ENCODE measurements around the gene ATP2B2.

The ATP2B2 gene

DNA sequence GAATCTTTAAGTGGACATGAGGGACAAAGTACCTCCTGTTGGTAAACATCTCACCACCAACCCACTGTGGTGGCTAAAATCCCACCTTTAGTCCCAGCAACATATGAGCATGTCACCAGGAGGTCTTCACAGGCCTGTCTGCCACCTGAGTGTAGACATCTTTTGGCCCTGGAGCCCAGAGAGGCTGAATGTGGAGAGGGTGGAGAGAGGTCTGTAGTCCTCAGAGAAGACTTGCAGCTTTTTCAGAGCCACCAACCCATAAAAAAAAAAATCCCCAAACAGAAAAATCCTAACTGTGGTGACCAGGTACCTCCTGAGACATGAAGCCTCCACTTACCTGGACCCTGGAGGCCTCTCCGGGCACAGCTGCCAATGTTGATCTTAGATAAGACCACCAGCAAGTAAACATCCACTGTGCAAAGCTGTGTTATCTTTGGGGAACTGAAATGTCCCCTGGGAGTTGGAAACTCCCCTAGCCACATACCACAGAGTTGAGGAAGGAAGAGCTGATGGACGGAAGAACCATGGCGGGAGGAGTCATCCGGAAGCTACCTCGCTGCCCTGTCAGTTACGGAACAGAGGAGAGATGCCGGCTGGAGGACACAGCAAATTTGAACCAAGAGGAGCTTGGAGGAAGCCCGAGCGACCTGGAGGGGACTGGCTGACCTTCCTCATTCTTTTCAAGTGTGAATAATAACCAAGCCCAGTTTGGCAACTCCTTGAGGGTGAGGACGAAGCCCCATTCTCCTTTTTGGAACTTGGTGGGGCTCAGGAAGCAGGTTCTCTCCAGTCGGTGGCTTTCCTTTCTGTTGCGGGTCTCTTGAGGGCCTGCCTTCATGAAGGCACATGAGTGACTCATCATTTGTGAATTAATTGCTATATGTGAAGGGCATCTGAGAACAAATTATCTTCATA lies 212.6 kb downstream of the ATP2B2 start, which contains the start of gene GHRL:
GHRL (minus strand) TSS at position 443 of the 915 bp plus-strand sequence. CDS start 2,767 bp downstream, outside the sequence.
- in situ Hi-C loops (cut with MboI; ENCODE audit: low pct_unique_long_range_greater_than_20kb, low sequenced_read_pairs, unreplicated experiment) = no loop called here
- TF ChIP-seq, protein P1, sequence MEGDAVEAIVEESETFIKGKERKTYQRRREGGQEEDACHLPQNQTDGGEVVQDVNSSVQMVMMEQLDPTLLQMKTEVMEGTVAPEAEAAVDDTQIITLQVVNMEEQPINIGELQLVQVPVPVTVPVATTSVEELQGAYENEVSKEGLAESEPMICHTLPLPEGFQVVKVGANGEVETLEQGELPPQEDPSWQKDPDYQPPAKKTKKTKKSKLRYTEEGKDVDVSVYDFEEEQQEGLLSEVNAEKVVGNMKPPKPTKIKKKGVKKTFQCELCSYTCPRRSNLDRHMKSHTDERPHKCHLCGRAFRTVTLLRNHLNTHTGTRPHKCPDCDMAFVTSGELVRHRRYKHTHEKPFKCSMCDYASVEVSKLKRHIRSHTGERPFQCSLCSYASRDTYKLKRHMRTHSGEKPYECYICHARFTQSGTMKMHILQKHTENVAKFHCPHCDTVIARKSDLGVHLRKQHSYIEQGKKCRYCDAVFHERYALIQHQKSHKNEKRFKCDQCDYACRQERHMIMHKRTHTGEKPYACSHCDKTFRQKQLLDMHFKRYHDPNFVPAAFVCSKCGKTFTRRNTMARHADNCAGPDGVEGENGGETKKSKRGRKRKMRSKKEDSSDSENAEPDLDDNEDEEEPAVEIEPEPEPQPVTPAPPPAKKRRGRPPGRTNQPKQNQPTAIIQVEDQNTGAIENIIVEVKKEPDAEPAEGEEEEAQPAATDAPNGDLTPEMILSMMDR (IDR thresholded peaks at IDR 0.05; ENCODE audit: extremely low read depth, insufficient read depth, missing control alignments) = no peak
- DNase-seq (ENCODE audit: low spot score) = peak; percentile 80

DNA sequence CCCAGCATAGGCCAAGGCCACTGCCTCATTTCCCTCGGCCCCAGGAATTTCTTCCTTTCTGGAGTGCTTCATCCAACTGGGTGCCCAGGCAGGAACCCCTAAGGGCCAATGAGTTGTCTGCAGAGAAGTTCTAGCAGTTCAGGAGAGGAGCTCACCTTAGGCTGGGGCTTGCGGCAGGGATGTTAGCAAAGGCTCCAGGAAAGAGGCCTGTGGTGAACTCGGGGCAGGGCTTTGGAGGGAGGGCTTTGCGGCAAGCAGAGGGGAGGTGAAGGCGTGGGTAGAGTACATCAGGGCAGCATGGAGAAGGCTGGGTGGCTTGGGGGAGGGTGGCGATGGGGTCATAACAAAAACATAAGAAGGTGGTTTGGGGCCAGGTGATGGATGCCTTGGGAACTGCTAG lies 213.7 kb downstream of the ATP2B2 start:
- DNase-seq (ENCODE audit: low spot score) = no peak
- in situ Hi-C loops (cut with MboI; ENCODE audit: low pct_unique_long_range_greater_than_20kb, low sequenced_read_pairs, unreplicated experiment) = no loop called here
- TF ChIP-seq, protein P1 (IDR thresholded peaks at IDR 0.05; ENCODE audit: extremely low read depth, insufficient read depth, missing control alignments) = no peak

DNA sequence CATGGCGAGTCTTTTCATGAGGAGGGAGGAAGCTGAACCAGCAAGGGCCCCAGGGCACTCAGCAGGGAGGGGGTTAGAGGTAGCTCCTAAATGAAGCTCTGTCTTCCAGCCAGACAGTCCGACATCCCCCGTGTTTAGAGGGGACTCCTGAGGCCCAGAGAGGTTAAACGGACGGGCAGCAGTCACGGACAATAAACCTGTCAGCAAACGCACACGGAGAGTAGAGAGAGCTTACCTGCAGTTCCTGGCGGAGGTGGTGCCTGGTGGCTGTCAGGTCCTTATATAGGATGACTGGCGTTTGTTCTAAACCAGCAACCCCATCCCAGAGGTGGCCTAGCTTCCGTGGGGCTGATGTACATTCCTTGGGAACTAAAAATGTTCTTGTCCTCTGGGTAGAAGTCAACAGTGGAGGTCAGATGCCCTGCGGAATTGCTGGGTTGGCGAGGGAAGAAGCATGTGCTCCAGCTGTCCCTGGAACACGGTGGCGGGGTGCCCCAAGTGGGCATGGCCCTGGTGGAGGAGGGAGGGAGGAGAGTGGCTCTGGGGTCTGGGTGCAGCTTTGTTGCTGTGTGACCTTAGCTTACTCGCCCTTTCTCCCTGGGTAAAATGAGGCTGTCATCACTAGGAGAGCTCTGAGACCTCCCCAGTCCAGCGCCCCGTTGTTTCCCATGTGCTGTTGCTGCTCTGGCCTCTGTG lies 214.8 kb downstream of the ATP2B2 start:
- TF ChIP-seq, protein P1 (IDR thresholded peaks at IDR 0.05; ENCODE audit: extremely low read depth, insufficient read depth, missing control alignments) = no peak
- in situ Hi-C loops (cut with MboI; ENCODE audit: low pct_unique_long_range_greater_than_20kb, low sequenced_read_pairs, unreplicated experiment) = no loop called here
- no peak for DNase-seq (ENCODE audit: low spot score)

DNA sequence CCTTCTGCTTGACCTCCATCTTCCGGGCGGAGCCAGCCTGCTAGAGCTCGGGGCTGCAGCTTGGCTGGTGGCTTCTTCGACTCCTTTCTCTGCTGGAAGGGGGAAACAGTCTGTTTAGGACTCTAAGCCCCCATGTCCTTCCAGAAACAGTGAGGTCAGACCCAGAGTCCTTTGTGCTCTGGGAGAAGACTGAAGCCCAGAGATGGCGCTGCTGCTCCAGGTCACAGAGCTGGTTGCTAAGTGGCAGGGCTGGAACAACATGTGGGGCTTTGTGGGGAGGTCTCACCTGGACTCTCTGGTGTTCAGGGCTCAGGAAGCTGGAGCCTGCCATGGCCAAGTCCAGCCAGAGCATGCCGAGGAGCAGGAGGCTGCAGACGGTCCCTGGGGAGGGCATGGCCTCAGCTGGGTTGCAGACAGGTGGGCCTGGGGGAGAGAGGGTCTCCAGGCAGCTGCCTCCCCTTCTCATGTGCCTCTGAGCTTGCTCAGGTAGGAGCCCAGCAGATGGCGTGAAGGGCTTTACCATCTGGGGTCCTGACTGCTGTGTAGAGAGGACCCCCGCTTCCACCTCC lies 215.5 kb downstream of the ATP2B2 start:
- in situ Hi-C loops (cut with MboI; ENCODE audit: low pct_unique_long_range_greater_than_20kb, low sequenced_read_pairs, unreplicated experiment) = no loop called here
- no peak for DNase-seq (ENCODE audit: low spot score)
- TF ChIP-seq, protein P1 (IDR thresholded peaks at IDR 0.05; ENCODE audit: extremely low read depth, insufficient read depth, missing control alignments) = no peak

DNA sequence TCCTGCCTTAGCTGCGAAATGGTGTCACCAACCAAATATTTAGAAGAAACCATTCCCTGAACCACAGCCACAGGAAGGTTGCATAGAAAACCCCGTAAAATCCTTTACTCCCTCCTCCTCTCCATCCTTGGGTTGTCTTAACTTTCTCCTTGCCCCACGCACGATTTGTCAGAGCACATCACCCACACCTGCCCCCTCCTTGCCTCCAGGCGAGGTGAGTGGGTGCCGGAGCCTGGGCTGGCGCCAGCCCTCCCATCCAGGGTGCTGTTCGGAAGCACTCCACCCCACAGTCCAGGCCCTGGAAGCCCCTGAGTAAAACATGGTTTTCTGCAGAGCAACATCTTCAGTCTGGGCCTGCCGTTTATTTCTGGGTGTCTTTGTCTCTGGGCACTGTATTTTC lies 216.3 kb downstream of the ATP2B2 start:
- TF ChIP-seq, protein P1 (IDR thresholded peaks at IDR 0.05; ENCODE audit: extremely low read depth, insufficient read depth, missing control alignments) = no peak
- in situ Hi-C loops (cut with MboI; ENCODE audit: low pct_unique_long_range_greater_than_20kb, low sequenced_read_pairs, unreplicated experiment) = no loop called here
- DNase-seq (ENCODE audit: low spot score) = no peak

DNA sequence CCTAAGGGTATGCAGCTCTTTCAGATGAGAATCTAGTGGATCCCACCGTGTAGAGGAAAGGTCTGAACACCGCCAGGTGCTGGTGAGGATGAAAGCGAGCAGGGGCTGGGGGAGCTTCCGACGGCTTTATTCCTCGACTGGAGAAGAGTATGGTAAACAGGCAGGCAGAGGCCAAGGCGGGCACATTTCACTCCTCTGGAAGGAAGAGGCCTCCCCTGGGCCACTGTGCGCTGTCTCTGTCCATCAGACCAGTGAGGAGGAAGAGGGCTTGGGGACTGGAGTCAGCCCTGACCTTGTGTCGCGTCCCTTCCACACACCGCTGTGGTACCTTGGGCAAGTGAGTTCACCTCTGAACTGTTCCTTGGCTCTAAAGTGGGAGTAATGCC lies 216.8 kb downstream of the ATP2B2 start:
- in situ Hi-C loops (cut with MboI; ENCODE audit: low pct_unique_long_range_greater_than_20kb, low sequenced_read_pairs, unreplicated experiment) = no loop called here
- no peak for DNase-seq (ENCODE audit: low spot score)
- TF ChIP-seq, protein P1 (IDR thresholded peaks at IDR 0.05; ENCODE audit: extremely low read depth, insufficient read depth, missing control alignments) = no peak

Data from GM13977 (cell line).